ELR (cell line): ENCODE measurements around the gene CTSE.
"Not testable (repeated sequence)": the region's sequence is repeated elsewhere in the genome, so short reads cannot be mapped to it uniquely, and the experiment has no call there.

Source experiments
- DNase-seq: peaks from one replicate; pipeline ENCODE4 v3.0.0-alpha.2; 2015; ENCODE audit warnings: low read depth

The CTSE gene

DNA sequence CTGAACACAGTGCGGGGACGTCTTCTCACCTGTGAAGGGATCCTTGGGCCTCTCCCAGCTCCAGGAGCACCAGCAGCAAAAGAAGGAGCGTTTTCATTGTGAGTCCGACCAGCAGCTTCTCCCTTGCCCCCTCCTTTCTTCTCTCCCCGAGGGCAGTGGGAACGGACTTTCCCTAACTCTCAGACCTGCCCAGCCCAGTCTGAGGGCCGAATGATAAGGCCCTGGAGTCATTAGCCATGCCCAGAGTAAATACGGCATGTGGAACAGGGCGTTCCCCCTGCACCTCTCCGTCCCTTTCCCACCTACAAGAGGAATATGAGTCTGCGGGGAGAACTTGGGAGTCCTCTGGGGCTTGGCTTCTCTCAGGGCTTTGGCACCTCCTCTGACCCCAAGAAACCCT, at the start of gene CTSE:
CTSE (minus strand) TSS at position 201 of the 400 bp plus-strand sequence; CDS start at position 97, 104 bp downstream.
- no peak for DNase-seq

DNA sequence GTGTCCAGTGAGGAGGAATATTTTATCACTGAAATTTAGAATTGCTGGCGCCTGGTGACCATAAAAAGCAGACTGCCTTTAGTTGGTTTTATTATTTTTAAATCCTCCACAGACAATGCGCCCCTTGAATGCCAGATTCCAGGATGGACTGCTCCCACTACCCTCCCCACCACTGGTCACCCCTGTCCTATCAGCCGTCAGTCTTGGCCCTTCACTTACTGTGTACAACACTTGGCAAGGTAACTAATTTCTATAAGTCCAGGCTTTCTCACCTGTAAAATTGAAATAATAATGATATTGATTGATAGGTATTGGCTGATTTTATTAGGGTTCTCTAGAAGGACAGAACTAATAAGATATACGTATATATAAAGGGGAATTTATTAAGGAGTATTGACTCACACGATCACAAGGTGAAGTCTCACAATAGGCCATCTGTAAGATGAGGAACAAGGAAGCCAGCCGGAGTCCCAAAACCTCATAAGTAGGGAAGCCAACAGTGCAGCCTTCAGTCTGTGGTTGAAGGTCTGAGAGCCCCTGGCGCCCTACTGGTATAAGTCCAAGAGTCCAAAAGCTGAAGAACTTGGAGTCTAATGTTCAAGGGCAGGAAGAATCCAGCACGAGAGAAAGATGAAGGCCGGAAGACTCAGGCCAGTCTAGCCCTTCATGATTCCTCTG, 47.1 kb upstream of the CTSE start:
- no peak for DNase-seq

DNA sequence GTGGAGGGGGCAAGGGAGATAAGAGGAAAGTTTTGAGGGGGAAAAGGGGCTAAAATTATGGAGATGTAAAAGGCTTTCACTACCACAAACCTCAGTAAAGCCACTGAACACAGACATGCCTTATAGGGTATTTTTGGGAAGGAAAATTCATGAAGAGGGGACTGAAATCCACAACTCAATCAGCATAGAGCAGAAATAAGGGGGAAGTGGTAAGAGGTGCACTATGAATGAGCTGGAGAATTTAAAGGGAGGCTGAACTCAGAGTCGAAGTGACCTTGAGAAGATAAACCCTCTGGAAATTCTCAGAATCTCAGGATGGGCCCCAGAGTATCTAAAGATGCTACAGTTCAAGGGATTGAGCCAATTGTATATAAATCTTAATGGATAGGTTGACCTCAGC, 44.6 kb upstream of the CTSE start:
- DNase-seq = no peak

DNA sequence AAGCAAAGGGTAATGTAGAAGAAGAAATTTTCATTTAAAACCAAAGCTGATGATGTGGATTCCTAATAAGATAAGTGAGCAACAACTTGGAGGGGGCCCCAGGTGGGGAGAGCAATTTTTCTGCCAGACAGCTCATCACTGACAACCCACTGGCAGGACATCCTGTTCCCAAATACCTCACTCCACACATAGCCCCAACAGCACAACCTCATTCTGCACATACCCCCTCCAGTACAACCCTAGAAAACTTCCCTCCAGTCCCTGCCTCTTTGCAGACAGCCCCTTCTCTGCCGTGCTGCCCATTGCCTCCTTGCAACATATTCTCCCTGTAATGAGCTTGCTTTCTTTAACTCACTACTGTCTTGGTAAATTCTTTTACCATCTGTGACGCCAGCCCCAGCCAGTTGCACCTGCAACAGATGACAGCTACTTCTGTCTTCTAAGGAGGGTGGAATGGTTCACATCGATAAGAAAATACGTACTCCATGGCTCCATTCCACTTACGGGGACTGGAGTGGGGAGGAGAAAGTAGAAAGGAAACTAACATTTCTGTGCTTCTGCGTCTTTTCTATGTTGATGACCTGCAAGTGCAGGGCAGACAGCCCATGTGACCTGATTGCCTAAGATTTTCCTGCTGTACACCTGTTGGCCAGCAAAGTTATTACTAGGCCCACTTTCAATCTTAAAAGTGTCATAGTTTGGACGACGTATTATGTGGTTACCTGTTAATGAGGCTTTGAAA, 44.0 kb upstream of the CTSE start:
- DNase-seq = no peak

DNA sequence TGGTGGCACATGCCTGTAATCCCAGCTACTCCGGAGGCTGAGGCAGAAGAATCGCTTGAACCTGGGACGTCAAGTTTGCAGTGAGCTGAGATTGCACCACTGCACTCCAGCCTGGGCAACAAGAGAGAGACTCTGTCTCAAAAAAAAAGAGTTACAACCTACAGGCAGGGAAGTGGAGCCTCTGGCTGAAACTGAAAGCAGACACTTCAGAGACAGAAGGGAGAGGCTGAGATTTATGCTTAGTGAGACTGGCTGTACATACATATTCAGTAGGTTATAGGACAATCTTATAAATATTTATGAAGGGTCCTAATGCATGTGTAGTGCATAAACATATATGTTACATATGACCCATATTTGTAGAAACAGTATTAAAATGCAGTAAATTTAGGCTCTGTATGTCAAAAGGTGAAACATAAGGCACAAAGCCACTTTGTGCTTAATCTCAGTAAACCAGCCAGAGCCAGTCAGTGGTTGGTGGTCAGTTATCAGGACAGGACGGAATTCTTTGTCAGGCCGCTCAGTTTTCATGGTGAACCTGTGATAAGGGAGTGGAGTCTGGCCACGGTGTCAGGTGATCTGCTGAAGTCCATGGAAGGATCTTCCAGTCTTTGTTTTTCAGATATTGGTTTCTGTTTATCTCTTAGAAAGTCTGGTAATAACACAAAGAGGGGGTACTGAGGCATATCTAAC, 42.9 kb upstream of the CTSE start:
- no peak for DNase-seq

DNA sequence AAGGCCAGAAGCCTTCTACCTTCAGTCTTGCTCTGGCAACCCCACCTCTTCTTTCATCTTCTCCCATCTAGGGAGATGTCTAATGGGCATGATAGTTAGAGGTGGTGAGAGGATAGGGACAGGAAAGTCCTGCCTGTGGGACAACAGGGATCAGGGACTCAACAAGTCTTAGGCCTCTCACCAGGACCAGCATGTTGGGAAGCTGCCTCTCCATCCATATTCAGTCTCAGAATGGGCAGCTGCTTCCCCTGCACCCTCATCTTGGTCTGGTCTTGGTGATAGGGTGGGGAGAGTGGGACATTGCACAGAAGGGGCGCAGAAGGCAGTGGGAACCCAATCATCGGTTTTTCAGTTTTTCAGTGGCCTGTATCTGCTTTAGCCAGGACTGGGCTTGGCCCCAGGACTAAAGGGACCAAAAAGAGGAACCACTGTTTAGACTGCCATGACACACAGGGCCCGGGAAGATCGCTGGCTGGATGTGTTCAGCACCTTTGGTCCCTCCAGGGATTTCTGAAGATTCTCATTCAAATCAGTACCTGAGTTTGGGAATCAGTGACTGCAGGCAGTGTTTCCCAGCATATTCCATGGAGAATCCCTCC, 42.0 kb upstream of the CTSE start:
- no peak for DNase-seq

DNA sequence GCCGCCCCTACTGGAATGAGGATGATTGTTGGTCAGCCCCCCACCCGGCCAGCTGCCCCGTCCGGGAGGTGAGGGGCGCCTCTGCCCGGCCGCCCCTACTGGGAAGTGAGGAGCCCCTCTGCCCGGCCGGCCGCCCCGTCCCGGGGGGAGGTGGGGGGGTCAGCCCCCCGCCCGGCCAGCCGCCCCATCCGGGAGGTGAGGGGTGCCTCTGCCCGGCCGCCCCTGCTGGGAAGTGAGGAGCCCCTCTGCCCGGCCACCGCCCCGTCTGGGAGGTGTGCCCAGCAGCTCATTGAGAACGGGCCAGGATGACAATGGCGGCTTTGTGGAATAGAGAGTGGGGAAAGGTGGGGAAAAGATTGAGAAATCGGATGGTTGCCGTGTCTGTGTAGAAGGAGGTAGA, 40.8 kb upstream of the CTSE start:
- not testable (repeated sequence) for DNase-seq

DNA sequence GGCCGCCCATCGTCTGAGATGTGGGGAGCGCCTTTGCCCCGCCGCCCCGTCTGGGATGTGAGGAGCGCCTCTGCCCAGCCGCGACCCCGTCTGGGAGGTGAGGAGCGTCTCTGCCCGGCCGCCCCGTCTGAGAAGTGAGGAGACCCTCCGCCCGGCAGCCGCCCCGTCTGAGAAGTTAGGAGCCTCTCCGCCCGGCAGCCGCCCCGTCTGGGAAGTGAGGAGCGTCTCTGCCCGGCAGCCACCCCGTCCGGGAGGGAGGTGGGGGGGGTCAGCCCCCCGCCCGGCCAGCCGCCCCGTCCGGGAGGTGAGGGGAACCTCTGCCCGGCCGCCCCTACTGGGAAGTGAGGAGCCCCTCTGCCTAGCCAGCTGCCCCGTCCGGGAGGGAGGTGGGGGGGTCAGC, 40.3 kb upstream of the CTSE start:
- not testable (repeated sequence) for DNase-seq

DNA sequence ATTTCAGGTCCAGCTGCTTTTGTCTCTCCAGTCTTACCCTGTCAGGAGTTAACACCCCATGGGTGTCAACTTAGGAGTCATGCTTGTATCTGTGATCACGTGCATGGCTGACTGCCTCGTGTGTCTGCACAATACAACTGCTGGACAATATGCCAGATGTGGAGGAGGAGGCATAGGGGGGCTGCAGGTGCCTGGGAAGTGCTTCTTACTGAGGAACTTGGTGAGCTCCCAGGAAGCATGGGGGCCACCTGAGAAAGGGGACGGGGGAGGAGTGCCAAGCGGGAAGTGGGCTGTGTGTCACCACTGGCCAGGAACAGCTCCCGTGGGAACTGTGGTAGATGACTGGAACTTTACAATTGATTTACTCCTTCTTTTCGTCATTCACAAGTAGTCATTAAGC, 38.8 kb upstream of the CTSE start:
- no peak for DNase-seq

DNA sequence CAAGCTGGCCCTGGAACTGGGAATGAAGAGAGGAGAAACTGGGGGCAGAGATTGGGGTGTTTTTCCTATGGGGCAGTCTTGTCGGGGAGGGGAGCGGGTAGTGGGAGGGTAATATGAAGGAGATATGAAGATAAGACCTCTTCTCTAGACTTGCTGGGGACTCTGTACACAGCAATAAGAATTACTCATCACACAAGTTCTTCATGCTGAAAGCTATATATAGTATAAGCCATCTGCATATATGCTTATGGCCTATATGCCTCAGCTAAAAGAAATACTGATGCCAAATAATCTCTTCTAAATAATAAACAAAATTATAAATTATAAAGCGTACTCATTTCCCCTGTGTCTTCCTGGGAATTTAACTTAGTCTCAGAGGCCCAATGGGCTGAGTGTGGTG, 37.1 kb upstream of the CTSE start:
- DNase-seq = no peak

DNA sequence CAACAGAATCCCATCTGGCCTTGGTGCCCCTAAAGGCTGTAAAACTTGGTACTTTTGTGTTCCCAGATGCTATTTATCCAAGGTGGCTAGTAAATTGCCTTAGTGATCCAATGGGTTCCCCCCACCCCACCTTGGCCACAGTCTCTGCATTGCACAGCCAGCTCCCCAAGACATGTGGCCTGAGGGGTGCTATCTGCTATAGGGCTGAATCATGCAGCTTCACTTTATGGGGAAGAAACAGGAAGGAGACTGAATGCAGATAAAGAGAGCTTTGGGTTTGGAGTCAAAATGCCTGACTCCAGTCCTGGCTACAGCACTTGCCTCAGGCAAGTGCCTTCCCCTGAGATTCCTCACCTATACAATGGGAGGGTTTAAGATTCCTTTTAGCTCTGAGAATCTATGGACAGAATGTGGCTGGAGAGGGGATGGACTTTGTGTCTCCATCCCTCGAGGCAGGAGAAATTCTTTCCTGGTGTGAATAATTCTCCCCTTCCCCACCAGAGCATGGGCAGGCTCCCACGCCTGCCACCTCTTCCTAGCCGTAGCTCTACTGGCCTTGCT, 35.7 kb upstream of the CTSE start:
- DNase-seq = no peak

DNA sequence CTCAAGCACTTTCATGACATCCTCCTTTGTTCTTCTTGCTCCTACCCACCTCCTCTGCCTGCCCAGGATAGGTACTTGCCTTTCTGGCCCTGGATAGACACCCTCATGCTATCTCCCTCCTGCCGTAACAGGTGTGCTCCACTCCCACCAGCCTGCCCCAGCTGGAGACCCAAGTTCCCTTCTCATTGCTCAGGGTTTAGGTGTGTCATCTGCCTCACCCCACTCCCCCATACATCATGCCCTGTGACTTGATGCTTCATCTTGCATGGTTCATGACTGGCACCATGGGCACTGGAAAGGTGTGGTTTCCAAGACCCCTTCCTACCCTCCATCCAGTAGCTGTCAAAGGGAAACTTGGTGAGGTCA, 35.2 kb upstream of the CTSE start:
- no peak for DNase-seq

DNA sequence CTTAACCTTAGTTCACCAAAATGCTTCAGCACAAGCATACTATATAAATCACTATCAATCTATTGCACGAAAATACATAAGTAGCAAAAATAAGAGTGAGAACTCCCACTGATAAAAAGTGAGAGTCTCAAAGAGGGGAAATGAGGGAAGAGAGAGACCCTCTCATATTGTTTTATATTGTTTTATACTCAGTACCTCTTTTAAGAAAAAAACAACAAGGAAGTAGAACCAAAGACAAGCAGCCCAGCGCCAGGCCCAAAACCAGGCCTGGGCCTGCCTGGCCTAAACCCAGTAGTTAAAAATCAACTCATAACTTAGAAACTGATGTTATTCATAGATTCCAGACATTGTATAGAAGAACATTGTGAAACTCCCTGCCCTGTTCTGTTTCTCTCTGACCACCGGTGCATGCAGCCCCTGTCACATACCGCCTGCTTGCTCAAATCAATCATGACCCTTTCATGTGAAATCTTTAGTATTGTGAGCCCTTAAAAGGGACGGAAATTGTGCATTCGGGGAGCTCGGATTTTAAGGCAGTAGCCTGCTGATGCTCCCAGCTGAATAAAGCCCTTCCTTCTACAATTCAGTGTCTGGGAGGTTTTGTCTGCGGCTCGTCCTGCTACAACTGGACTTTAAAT, 34.7 kb upstream of the CTSE start:
- not testable (repeated sequence) for DNase-seq

DNA sequence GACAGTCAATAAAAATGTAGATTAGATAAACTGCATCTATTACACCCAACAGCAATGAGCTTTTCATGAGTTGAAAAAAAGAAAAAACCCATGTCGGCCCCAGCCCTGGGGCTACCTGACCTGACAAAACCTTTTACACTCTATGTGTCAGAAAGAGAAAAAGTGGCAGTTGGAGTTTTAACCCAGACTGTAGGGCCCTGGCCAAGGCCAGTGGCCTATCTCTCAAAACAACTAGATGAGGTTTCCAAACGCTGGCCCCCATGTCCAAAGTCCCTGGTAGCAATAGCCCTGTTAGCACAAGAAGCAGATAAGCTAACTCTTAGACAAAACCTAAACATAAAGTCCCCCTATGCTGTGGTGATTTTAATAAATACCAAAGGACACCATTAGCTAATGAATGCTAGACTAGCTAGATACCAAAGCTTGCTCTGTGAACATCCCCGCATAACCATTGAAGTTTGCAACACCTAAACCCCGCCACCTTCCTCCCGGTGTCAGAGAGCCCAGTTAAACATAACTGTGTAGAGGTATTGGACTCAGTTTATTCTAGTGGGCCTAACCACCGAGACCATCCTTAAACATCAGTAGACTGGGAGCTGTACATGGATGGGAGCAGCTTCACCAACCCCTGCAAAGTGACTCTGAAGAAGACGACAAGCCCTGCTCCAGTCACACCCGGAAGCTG, 32.1 kb upstream of the CTSE start:
- not testable (repeated sequence) for DNase-seq

DNA sequence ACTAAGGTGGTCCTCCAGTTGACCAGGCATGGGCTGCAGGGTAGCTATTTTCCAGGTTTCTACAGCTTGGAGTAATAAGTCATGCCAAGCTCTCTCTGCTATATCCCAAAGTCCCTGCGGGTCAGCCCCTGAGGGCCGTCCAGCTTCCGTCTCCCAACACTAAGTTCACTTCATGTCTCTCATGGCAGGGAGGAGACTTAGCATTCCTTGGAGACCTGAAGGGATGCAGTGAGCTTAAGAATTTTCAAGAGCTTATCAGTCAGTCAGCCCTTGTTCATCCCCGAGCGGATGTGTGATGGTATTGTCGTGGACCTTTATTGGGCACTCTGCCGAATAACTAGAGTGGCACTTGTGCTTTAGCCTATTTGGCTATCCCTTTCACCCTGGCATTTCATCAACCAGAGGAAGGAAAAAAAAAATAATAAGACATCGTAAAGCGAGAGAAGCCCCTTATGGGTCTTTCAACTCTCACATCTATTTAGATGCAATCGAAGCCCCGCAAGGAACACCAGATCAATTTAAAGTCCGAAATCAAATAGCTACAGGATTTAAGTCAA, 31.5 kb upstream of the CTSE start:
- DNase-seq = not testable (repeated sequence)

DNA sequence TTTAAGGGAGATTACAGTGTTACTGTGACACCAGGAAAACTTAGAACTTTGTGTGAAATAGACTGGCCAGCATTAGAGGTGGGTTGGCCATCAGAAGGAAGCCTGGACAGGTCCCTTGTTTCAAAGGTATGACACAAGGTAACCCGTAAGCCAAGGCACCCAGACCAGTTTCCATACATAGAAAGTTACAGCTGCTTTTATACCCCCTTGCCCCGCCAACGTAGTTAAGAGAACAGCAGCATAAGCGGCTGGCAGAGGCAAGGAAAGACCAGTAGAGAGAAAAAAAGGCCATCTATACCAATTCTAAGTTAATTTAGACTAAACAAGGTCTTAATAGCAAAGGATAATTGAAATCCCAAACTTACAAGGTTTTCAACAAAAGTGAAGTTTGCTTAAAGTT, 29.9 kb upstream of the CTSE start:
- DNase-seq = not testable (repeated sequence)

DNA sequence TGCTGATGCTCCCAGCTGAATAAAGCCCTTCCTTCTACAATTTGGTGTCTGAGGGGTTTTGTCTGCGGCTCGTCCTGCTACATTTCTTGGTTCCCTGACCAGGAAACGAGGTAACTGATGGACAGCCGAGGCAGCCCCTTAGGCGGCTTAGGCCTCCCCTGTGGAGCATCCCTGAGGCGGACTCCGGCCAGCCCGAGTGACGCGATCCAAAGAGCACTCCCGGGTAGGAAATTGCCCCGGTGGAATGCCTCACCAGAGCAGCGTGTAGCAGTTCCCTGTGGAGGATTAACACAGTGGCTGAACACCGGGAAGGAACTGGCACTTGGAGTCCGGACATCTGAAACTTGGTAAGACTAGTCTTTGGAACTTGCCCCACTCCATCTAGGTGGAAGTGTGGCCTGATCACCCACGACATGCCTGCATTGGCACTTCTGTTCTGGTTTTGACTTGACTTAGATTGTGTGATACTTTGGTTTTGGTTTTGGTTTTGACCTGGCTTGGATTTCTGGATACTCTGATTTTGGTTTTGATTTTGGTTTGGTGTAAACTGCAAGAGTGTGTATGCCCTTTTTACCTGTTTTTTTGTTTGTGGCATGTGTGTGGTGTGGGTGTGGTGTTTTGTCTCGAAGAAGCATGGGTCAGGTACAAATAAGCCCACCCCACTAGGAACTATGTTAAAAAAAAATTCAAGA, 29.4 kb upstream of the CTSE start, which contains the start of gene RHEX:
RHEX (plus strand) TSS at position 255 of the 692 bp plus-strand sequence. CDS start 44,656 bp downstream, outside the sequence.
- not testable (repeated sequence) for DNase-seq

DNA sequence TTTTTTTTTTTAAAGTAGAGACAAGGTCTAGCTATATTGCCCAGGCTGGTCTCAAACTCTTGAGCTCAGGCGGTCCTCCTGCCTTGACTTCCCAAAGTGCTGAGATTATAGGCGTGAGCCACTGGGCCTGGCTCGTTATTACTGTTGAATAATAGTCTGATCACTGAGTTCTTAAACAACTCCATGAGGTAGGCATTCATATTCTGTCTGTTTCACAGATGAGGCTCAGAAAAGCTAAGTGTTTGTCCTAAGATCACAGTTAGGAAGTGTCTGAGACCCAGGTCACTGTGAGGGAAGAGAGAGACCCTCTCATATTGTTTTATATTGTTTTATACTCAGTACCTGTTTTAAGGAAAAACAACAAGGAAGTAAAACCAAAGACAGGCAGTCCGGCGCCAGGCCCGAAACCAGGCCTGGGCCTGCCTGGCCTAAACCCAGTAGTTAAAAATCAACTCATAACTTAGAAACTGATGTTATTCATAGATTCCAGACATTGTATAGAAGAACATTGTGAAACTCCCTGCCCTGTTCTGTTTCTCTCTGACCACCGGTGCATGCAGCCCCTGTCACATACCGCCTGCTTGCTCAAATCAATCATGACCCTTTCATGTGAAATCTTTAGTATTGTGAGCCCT, 28.7 kb upstream of the CTSE start:
- not testable (repeated sequence) for DNase-seq

DNA sequence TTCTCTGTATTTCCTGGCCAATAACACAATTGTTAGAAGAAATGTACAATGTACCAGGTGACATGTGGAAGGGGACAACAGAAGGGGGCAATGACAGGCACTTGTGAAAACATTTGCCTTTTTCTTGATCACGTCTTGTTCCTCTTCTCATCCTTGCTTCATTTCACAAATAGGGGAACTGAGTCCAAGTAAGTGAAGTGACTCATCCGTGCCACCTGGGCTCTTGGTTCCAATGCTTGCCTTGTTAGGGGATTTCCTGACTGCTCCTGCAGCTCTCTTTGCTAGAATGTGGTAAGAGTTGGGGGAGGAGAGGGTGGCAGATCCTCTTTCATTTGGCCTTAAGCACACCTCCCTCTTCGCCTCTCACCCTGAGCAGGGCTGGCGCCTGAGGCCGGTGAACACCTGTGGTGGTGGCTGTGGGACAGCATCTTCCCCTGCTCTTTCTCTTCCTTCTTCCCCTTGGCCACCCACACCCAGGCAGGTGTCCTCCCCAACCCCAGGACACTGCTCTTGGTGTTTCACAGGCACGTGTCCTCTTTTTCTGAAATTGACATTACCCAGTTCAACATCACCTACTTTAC, 27.1 kb upstream of the CTSE start:
- DNase-seq = no peak
